A549 (cell line): ENCODE measurements around the gene CARD9.

Source experiments
- CHD4 ChIP-seq: fragments of 200-600 bp; sonication (generic); IDR thresholded peaks from 2 replicates; pipeline ENCODE4 v1.6.1; 2016; ENCODE audit warnings: antibody characterized with exemption, mild to moderate bottlenecking, borderline replicate concordance
- HOXA7 ChIP-seq: fragments of 250-450 bp; sonication (Bioruptor Pico); IDR thresholded peaks from 2 replicates; pipeline ENCODE4 v1.5.0; 2020; ENCODE audit warnings: mild to moderate bottlenecking, moderate library complexity
- NFE2L2 ChIP-seq: fragments of 150-350 bp; conservative IDR thresholded peaks from 2 replicates; pipeline ENCODE4 v1.6.1; 2014; ENCODE audit warnings: low read length
- PHF8 ChIP-seq: fragments of 200-600 bp; sonication (generic); IDR thresholded peaks from 2 replicates; pipeline ENCODE4 v1.6.1; 2016; ENCODE audit warnings: low read depth, mild to moderate bottlenecking, antibody characterized with exemption, moderate library complexity, borderline replicate concordance
- POLR2A ChIP-seq: IDR thresholded peaks from 2 replicates; pipeline ENCODE4 v1.6.1; 2012; ENCODE audit warnings: mild to moderate bottlenecking, low read length
- RARB ChIP-seq: fragments of 250-450 bp; sonication (Bioruptor Pico); IDR thresholded peaks from 2 replicates; pipeline ENCODE4 v1.8.0; 2021; ENCODE audit warnings: mild to moderate bottlenecking, moderate library complexity
- ZSCAN20 ChIP-seq: fragments of 250-450 bp; sonication (Bioruptor Pico); IDR thresholded peaks from 2 replicates; pipeline ENCODE4 v1.8.0; 2022; ENCODE audit warnings: mild to moderate bottlenecking, moderate library complexity
- TF ChIP-seq, protein P1 (sequence below): fragments of >200 bp; sonication (Bioruptor Twin); formaldehyde crosslinking; IDR thresholded peaks from 3 replicates; pipeline ENCODE4 v1.5.1; 2016

DNA sequence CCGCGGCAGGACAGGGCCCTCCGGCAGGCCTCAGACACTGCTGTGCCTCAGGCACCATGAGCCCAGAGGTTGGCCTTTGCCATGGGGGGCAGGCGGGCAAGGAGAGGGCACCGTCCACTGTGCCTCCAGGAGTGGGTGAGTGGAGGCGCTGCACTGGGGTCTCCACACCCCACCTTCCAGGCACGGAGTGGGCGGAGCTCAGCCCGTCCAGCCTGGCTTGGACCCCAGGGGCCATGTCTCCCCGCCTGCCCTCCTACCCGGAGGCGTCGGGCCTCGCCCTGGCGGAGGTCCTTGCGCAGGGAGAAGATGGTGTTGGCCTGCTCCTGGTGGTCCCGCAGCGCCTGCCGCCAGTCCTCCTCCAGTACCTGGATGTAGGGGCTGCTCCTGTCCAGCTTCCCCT lies 3.4 kb downstream of the CARD9 start:
- no peak for TF ChIP-seq NFE2L2
- TF ChIP-seq, protein P1, sequence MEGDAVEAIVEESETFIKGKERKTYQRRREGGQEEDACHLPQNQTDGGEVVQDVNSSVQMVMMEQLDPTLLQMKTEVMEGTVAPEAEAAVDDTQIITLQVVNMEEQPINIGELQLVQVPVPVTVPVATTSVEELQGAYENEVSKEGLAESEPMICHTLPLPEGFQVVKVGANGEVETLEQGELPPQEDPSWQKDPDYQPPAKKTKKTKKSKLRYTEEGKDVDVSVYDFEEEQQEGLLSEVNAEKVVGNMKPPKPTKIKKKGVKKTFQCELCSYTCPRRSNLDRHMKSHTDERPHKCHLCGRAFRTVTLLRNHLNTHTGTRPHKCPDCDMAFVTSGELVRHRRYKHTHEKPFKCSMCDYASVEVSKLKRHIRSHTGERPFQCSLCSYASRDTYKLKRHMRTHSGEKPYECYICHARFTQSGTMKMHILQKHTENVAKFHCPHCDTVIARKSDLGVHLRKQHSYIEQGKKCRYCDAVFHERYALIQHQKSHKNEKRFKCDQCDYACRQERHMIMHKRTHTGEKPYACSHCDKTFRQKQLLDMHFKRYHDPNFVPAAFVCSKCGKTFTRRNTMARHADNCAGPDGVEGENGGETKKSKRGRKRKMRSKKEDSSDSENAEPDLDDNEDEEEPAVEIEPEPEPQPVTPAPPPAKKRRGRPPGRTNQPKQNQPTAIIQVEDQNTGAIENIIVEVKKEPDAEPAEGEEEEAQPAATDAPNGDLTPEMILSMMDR, result no peak
- no peak for TF ChIP-seq ZSCAN20 (CRISPR knock-in tag)
- no peak for TF ChIP-seq HOXA7 (CRISPR knock-in tag)
- TF ChIP-seq POLR2A, result no peak
- no peak for TF ChIP-seq CHD4
- no peak for TF ChIP-seq RARB (CRISPR knock-in tag)
- TF ChIP-seq PHF8, result no peak
